Measurements from ENCODE around the gene FBXO31.

- no peak for TF ChIP-seq EZH2 (IDR thresholded peaks at IDR 0.05; ENCODE audit: borderline replicate concordance, low read depth, low read length, severe bottlenecking)
- no peak for TF ChIP-seq CTCF (IDR thresholded peaks at IDR 0.05; ENCODE audit: borderline replicate concordance, extremely low read depth, low read length, poor library complexity, severe bottlenecking)
These were observed 60.5 kb downstream of the FBXO31 start for GRCh38 chr16:87322833-87323726.
